ENCODE results near the gene EPS8L3. TPM values are rescaled to one million over a fixed set of nuclear protein-coding genes. Genes with fewer than 3 reads are reported as not detected.

EPS8L3 gene
- total RNA-seq, 1 experiment from 2014 or later: not detected

DNA sequence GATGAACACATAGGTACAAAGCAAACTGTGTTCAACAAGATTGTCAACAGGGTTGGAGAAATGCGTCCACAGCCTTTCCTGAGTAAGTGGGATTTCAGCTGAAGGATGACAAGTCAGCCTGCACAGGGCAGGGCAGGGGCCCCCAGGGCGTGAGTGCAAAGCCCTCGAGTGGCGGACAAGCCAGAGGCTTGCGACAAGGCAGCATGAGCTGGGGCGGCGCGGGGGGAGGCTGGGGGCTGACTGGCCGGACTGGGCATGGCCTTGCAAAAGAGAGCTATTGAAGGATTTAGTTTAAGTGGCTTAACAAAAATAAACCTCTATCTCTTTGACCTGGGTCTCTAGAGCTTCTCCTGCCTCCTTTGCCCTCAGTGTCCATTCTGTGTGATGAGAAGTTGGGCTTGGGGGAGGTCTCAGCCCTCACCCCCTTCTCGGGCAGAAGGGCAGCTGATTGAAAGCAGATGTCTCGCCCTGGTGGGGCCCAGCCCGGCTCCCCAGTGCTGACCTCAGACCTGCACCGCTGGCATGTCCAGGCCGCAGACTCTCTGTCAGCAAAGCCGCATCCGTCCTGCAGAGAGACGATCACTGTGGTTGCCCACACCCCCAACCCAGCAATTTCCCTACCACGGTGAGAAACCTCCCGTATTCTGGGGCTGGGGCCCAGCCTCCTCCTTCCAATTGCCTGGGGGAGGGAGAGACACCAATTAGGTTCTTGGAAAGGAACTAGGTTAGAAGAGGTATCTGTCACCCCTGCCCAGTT lies 24.3 kb upstream of the EPS8L3 start:
- Histone ChIP-seq H3K27me3 (replicated peaks; ENCODE audit: insufficient read depth, low read depth, low read length, poor library complexity) (no peaks in the 10 kb centered on the region), H3K4me3 (ENCODE audit: low read depth, low read length, poor library complexity, severe bottlenecking) (no peak overlapping the region), H3K4me1 (ENCODE audit: insufficient read depth, low read length, poor library complexity, severe bottlenecking) (peaks cover 23% of the 10 kb centered on the region), H3K9me3 (ENCODE audit: low read depth, low read length, poor library complexity, severe bottlenecking) (no peaks in the 10 kb centered on the region), H3K36me3 (ENCODE audit: insufficient read depth, low read length, poor library complexity, severe bottlenecking) (no peaks in the 10 kb centered on the region), H3K27ac (ENCODE audit: low read depth, low read length, poor library complexity, severe bottlenecking) (no peak overlapping the region)
- intact Hi-C loops (cut with micrococcal nuclease; ENCODE audit: unreplicated experiment): no loop called here
- no TSS peak for BruUV-seq (replicated peaks)
- DNase-seq (ENCODE audit: low spot score): no peak
- ChIA-PET CTCF (no interaction called here), POLR2A (ENCODE audit: low non-redundant PET) (no interaction called here)
- TF ChIP-seq, protein P1, sequence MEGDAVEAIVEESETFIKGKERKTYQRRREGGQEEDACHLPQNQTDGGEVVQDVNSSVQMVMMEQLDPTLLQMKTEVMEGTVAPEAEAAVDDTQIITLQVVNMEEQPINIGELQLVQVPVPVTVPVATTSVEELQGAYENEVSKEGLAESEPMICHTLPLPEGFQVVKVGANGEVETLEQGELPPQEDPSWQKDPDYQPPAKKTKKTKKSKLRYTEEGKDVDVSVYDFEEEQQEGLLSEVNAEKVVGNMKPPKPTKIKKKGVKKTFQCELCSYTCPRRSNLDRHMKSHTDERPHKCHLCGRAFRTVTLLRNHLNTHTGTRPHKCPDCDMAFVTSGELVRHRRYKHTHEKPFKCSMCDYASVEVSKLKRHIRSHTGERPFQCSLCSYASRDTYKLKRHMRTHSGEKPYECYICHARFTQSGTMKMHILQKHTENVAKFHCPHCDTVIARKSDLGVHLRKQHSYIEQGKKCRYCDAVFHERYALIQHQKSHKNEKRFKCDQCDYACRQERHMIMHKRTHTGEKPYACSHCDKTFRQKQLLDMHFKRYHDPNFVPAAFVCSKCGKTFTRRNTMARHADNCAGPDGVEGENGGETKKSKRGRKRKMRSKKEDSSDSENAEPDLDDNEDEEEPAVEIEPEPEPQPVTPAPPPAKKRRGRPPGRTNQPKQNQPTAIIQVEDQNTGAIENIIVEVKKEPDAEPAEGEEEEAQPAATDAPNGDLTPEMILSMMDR (conservative IDR thresholded peaks at IDR 0.05; ENCODE audit: low read depth, low read length): no peak
- no peak for TF ChIP-seq EZH2 (IDR thresholded peaks at IDR 0.05; ENCODE audit: borderline replicate concordance, low read depth, low read length, poor library complexity, severe bottlenecking)

DNA sequence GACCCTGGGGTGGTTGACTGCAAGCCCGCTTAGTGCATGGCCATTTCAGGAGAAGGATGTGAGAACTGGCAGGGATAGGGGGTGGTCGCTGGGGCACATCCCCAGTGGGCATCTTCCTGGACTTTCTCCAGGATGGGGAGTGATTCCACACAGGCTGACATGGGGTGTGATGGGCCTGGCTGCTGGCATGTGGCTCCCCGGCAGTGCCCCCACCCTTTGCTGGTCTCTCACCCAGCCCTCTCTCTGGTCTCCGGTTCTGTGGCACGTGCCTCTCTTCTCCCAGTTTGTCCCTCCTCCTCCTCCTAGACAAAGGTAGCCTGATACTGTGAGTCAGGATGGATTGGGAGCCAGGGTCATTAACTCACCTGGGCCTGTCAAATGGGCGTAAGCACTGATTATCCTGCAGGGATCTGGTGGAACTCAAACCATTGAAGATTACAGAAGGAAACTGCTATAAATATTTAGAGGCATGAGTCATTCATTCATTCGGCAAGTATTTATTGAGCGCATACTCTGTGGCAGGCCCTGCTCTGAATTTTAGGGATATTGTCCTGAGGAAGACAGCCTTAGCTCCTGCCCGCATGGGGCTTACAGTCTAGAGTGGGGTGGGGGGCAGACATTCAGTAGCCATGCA lies 23.6 kb upstream of the EPS8L3 start:
- no peak for TF ChIP-seq EZH2 (IDR thresholded peaks at IDR 0.05; ENCODE audit: borderline replicate concordance, low read depth, low read length, poor library complexity, severe bottlenecking)
- TF ChIP-seq, protein P1 (conservative IDR thresholded peaks at IDR 0.05; ENCODE audit: low read depth, low read length): no peak
- Histone ChIP-seq H3K4me1 (ENCODE audit: insufficient read depth, low read length, poor library complexity, severe bottlenecking) (peaks cover 16% of the 10 kb centered on the region), H3K27me3 (replicated peaks; ENCODE audit: insufficient read depth, low read depth, low read length, poor library complexity) (no peaks in the 10 kb centered on the region), H3K36me3 (ENCODE audit: insufficient read depth, low read length, poor library complexity, severe bottlenecking) (no peaks in the 10 kb centered on the region), H3K27ac (ENCODE audit: low read depth, low read length, poor library complexity, severe bottlenecking) (no peak overlapping the region), H3K9me3 (ENCODE audit: low read depth, low read length, poor library complexity, severe bottlenecking) (no peaks in the 10 kb centered on the region), H3K4me3 (ENCODE audit: low read depth, low read length, poor library complexity, severe bottlenecking) (no peak overlapping the region)
- no peak for DNase-seq (ENCODE audit: low spot score)
- ChIA-PET POLR2A (ENCODE audit: low non-redundant PET) (no interaction called here), CTCF (no interaction called here)
- intact Hi-C loops (cut with micrococcal nuclease; ENCODE audit: unreplicated experiment): no loop called here
- BruUV-seq (replicated peaks): no TSS peak

DNA sequence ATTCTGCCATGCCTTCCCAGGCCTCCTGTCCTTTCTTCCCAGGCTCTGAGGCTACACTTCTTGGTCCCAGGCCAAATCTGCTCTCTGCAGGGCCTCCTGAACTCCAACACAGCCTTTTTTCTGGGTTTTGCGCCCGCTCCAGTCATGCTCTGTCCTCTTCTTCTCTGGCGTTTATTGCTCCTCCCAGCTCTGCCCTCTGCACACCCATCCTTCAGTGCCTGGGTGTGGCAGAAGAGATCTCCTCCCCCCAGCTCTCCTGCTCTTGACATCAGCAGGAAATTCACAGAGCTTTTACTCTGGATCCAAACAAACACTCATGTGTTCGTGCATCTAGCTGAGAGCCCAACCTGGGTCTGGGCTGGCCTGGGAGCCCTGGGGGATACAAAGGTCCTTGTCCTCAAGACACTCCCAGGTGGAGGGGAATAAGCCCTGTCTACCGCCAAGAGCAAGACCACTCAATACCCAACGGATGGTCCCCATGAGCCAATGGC lies 22.9 kb upstream of the EPS8L3 start:
- BruUV-seq (replicated peaks): no TSS peak
- Histone ChIP-seq H3K4me3 (ENCODE audit: low read depth, low read length, poor library complexity, severe bottlenecking) (no peak overlapping the region), H3K27ac (ENCODE audit: low read depth, low read length, poor library complexity, severe bottlenecking) (no peak overlapping the region), H3K27me3 (replicated peaks; ENCODE audit: insufficient read depth, low read depth, low read length, poor library complexity) (no peaks in the 10 kb centered on the region), H3K36me3 (ENCODE audit: insufficient read depth, low read length, poor library complexity, severe bottlenecking) (no peaks in the 10 kb centered on the region), H3K4me1 (ENCODE audit: insufficient read depth, low read length, poor library complexity, severe bottlenecking) (peaks cover 8% of the 10 kb centered on the region), H3K9me3 (ENCODE audit: low read depth, low read length, poor library complexity, severe bottlenecking) (no peaks in the 10 kb centered on the region)
- intact Hi-C loops (cut with micrococcal nuclease; ENCODE audit: unreplicated experiment): no loop called here
- CTCF ChIA-PET: no interaction called here
- no peak for DNase-seq (ENCODE audit: low spot score)
- TF ChIP-seq, protein P1 (conservative IDR thresholded peaks at IDR 0.05; ENCODE audit: low read depth, low read length): no peak
- no peak for TF ChIP-seq EZH2 (IDR thresholded peaks at IDR 0.05; ENCODE audit: borderline replicate concordance, low read depth, low read length, poor library complexity, severe bottlenecking)
- POLR2A ChIA-PET (ENCODE audit: low non-redundant PET): no interaction called here

Measured in A673 (cell line).